ENCODE results near the gene STK40.

The STK40 gene

DNA sequence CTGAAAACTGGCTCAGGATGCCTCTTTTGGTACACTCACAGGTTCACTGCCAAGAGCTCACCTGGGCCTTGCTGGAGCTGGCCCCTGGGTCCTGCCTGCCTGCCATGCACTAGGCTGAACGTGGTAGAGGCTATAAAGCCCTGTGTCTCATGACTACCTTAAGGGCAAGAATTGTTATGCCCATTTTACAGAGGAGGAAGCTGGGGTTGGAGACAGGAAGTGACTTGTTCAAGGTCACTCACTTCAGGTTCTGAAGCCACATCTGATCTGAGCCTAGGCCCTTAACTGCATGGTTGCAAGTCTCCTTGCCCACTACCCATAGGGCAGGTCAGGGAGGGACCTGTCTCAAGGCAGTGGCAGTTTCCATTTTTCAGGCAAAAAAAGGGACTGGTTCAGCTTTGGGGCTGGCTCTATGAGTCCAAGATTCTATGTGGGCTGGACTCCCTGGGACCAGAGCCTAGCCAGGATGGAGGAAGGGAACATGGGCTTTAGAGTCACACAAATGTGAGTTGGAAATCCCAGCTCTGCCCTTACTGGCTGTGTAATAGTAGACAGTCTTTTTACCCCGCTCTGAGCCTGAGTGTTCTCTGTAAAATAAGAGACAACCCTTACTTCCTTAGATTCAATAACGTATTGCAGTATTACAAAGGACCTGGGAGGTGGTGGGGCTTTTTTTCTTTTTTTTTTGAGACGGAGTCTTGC lies 7.8 kb downstream of the STK40 start:
- DNase-seq, result no peak

DNA sequence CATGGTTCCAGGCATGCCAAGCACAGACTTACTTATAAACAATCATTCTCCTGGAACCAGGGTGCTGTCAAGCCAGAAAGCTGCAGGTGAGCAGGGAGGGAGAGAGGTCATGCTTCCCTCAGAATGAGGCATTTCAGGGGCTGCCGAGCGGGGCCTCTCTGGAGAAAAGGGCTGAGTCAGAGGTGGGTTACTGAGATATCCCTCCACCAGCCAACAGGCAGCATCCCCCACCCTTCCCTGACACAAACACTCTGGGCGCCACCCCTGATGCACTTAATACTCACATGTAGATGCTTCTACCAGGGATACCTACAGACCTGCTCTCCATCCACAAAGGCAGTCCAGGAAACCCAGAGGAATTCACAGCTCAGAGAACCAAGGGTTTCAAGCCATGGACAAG lies 13.1 kb downstream of the STK40 start:
- no peak for DNase-seq

DNA sequence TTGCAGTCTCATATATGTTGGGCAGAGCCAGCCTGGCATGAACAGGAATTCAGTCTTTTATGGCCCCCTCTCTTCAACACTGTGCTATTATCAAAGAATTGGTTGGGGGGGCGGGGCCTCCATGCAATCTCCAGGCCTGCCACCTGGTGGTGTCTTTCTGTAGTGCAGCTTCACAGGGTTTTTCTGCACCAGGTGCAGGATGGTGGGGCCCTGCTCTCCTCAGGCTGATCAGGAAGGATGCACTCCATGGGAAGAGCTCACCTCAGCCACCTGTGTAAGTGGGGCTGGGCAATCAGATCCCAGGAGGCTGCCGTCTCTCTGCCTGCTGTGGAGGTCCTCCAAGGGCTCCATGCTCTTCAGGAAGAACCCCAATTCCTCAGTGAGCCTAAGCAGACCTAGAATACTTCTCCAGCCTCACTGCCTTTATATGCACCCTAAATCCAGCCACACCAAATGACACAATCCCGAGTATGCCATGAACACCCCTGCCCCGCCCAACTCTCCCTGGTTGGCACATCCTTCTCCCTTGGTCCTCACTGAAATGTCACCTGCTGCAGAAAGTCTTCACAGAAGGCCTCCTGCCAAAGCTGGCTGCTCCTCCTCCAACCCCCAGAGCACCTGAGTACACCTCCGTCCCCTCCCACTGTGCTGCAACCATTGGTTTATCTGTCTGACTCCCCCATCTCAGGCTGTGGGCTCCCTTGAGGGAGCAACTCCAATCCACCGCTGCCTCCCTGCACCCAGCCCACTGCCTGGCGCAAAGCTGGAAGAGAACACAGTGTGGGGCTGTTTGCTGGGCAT lies 16.5 kb downstream of the STK40 start:
- peak in 48 of 56 donors; percentile 9 to 82 (median 35) for DNase-seq

DNA sequence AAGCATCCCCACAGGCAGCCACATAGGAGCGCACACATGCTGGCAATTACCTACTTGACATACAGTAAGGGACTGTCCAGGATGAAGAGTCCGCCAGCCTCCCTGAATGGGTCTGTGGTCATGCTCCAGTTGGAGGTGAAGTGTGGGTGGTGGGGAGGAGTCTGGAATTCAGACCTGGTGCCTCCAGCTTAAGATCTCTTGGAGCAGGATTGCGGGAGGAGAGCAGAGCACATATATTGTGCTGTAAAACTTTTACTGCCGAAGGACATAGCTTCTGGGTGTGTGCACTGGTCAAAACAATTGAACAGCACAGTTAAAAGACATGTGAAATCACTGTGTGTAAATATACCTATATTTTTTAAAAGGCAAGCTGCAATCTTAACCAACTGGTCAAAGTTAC lies 17.9 kb downstream of the STK40 start:
- no peak for DNase-seq

DNA sequence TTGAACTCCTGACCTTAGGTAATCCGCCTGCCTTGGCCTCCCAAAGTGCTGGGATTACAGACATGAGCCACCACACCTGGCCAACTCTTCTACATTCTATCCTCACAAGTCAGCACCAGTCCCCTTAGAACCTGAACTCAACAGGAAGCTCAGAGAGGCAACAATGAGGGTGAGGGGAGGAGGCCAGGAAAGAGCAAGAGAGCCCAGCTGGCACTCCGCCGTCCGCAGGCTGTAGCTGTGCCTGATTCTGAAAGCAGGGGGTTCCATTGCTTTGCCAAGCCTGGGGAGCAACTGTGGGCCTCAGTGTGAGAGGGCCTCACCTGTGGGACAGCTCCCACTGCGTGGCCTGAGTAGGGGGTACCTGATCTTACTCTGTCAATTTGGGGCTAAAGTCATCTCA lies 18.7 kb downstream of the STK40 start:
- no peak for DNase-seq

DNA sequence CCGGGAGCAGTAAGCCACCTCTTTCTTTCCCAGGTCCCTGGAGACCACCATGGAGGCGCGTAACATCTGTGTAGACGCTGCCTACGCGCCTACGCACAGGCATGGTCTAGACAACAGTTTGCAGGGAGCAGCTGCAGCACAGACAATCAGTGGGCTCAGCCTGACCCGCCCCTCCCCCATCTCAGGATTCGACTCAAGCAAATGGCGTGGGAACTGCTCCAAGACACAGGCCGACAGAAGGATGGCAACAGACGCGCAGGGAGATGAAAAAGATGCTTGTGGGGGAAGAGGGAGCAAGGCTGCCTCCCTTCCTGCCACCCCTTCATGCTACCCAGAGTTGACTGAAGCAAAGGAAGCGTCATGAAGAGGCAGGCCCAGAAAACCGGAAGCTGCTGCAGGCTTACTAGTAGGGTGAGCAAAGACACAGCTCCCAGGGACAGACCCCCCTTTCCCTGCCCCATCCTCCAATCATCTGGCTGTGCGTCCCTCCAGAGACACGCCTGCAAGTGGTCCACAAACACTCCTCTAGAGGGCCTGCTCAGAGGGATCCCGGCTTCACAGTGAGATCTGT lies 19.5 kb downstream of the STK40 start:
- DNase-seq, result peak in 53 of 56 donors; percentile 19 to 93 (median 65)

DNA sequence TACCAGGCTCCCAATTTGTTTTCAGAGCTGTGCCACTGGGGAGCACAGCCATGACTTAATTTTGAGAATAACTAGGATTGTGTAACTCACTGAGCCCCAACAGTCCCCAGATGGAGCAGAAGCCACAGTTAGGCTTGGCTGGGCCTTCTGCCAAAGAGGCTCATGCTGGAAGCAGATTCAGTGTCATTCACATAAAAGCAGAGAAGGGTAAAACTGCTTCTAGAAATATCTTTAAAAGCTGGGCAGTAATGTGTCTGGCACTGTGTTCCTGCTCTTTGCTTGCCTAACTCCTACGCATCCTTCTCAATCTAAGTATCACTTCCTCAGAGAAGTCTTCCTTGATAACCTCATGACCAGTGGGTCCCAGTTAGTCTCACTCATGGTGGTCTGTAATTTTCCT lies 20.3 kb downstream of the STK40 start:
- peak in 37 of 56 donors; percentile 7 to 80 (median 32) for DNase-seq

DNA sequence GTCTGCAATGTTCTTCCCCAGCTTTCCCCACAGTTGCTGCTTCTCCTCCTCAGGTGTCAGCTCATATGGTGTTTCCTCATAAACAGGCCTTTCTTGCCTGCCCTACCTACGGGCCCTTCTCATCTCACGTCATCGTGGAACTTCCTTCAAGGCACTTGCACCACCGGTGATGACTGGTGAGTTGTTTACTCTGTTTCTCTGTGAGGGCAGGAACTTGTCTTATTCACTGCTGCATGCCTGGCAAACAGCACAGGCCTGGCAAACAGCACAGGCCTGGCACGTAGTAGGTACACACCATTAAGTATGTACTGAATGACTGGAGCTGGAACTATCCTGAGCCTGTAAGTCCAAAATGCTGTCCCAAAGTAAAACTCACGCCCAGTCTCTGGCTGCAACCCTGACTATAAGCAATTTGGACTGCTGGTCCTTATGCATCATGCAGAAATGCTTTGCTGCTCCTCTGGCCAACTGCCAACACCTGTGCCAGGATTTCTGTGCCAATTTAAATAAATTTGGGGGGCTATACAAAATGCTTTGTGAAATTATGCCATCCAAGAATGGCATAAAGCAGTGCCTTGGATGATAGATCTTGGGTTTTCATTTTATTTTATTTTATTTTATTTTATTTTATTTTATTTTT lies 25.7 kb downstream of the STK40 start:
- DNase-seq, result no peak

DNA sequence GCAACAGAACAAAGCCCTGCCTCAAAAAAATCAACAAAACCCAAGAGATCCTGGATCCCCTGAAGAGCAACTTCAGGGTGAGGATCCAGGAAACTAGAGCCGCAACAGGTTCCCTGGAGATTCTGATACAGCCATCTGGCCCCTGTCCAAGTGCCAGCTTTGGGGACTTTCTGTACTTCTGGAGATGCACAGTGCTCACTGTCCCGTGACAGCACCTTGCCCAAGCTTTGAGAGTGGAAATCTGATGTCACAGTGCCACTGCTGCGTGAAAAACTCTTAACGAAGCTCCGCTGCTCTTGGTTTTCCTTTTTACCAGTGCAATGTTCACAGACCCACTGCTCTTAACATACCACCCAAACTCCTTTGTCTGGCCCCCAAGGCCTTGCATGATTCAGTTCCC lies 26.3 kb downstream of the STK40 start:
- no peak for DNase-seq

DNA sequence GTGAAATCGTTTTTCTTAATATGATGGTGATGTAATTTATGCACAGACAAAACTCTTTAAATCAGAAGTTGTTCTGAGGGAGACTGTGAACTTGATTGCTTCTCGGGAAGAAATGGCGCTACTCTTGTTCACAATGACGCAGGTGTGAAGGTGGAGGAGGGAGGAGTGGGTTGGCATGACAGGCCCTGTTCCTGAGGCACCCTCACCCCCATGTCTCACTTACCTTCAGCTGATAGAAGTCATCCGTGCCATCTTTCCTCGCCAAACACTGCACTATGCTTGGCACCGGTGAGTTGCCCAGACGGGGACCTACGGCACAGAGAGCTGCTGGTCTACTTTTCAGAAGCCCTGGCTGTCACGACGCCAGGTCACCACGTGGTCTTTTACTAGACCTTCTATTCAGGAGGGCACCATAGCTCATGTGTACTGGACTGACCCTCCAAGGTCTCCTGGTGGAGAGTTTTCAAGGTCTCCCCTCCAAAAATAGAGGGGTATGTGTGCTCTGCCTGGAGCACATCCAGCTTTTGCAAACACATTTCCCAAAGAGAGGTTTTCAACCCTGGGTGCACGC lies 27.1 kb downstream of the STK40 start:
- no peak for DNase-seq

DNA sequence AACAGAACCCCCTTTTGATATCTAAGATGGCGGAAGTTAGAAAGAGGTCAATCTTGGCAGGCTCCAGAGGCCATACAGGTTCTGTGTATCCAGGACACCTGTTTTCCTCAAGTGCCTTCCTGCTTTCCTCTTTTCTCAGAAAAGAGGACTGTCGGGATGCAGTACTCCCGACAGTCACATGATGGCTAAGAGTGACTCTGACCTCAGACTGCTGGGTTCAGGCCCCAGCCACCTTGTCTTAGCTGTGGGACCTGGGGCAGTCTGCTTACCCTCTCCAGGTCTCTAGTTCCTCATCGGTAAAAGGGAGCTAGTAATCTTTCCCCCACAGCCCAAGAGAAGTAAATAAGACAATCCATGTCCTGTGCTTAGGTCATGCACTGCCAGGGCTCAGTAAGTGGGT lies 29.9 kb downstream of the STK40 start:
- DNase-seq, result no peak

DNA sequence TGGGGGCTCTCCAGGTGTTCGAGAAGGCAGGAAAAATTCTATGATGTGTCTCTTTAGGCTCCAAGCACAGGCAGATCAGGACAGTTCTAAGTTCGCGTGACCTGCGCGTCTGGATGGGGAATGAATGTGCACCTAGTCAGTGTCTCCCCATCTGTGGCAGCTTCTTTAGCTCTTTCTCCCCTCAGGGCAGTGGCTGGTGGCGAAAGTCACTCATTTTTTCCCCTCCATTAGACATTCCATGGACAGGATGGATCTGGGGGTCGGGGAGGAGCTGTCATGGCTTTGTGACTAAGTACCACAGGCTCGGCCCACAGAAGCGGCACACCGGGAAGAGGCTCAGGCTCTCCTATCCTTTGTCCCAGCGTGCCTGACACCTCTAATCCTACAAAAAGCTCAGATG lies 31.2 kb downstream of the STK40 start:
- no peak for DNase-seq

DNA sequence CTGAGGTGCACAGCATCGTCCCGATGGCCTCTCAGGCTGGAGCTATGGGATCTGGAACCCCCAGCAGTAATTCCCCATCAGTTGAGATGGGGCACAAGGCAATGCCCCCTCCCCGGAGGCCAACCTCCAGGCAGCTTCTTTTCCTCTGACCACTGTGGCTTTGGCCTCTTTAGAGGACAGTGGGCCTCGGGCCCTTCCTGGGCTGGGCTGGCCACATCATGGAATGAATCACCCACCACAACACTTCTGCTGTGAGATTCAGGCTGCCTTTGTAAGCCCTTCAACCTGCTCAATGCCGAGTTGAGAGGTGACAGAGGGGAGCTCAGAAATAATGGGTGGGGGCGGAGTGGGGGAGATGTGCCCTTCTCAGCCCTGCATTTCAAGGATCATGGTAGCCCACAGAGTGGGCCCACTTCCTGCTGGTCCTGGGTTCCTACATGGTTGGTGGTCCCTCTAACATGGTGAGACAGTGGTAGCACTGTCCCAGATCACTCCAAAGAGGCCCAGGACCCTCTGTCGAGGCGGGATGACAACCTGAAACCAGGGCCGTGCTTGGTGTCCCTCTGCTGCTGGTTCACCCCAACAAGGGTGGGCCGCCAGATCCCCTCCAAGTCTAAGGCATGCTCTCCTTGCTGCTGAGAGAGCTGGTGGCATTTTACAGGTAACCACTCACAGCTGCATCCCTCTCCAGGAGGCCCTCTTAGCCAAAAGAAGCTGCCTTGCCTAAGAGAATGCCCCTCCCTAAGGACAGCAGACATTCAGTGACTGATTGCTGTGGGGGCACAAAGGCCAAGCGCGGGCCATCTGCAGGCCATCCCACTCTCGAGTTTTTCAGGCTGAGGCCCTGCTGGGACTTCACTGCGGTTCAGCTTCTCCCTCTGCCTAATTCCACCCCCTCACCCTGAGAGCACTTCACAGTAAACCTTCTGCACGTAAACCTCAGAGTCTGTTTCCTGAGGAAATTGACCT lies 32.5 kb downstream of the STK40 start:
- DNase-seq, result no peak

DNA sequence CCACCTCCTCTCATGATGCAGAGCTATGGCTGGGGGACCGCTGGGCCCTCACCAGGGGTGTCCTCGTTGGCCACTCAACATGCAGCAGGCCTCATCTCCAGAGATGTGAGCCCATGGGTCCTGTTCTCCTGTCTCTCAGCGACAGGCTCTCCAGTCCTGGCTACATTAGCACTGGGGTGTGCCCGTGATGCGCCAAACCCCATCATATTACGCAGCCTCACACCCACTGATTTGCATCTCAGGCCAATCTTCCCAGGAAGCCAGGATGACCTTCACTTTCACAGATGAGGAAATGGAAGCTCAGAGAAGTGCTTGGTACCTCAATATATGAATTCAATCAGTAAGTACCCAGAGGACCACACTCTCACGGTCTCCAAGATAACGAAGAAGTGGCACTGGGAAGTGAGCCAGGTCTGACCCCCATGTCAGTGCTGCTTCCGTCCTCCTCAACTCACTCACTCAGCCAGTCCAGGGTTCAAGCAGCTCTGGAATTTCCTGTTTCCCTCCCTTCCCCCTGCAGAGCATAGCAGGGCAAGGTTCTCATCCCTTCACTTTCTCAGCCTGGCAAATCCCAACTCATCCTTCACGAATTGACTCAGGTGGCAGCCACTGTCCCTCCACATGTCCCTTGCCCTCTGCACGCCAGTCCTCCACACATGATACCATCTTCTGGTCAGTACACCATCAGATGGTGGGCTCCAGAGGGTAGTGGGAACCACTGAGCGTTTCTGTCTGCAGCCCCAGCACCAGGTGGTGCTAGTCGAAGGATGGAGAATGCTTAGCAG lies 33.4 kb downstream of the STK40 start:
- DNase-seq, result no peak

DNA sequence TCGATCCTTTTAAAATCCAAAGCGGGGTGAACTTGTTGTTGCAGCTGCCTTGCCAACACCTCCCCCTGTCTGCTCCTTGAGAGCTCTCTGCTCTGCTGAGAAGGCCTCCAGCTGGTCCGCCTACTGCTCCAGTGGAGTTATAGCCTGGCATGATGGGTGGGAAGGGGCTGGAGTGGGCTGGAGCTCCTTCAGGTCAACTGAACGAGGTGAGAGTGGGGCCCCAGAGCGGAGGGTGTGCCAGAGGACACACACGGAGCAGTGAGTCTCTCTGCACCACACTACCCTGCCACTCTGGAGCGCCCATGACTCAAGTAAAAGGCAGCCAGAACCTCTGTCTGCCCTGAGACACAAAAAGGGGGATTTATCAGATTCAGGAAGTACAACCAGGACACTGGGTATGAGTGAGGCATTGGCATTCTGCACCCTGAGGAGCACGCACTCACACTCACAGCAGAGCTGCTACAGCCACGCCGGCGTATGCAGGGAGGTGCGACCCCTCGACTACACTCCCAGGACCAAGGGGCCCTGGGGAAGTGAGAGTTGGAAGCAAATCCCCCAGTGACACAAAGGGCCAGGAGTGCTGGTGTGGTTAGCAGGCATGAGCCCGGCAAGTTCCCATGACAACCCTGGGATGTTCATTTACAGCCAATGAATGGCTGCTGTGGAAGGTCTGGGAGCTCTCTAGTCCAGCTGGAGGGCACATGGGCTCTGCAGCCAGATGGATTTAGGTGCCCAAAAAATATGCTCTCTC lies 34.3 kb downstream of the STK40 start:
- DNase-seq, result peak in 15 of 56 donors; percentile 5 to 33 (median 21)

DNA sequence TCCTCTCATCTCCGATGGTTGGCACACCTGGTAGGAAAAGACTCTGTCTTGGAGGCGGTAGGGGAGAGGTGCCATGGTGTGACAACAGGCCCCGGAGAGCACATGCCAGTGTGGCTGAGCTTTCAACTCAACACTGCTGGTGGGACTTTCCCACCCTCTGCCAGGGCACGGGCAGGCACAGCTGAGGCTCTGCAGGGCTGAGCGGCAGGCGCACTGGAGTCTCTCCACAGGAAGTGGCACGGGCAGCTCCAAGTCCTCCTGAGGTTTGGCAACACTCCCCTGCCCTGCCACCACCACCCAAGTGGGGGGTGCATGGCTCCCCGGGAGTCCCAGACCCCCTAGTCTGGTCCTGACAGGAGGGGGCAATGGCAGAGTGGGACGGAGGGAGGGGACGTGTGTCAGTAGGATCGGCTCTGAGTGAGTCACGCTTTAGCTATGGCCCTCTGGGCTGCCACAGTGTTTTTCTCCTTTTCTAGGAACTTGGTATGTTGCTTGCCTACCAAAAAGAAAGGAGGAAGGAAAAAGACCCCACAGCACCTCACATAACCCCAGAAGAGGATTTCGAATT lies 35.0 kb downstream of the STK40 start:
- peak in 2 of 56 donors; percentile 12 to 33 for DNase-seq

DNA sequence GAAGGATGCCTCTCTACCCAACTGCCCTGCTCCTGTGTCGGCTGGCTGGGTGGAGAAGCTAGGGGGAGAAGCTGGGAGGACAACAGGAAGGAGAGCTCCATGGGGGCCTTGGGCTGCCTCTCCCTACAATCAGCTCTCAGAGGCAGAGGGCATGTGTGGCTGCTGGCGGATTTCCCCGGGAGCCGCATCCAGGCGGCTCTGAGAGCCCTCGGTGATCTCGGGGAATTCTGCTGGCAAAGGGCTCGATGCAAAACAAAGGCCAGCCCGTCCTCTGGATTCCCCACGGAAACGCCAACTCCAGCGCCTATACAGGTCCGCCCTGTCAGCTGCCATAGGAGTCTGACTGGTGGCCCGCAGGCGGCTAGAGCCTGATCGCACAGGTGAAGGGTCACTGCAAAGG lies 35.9 kb downstream of the STK40 start:
- DNase-seq, result peak in 2 of 56 donors; percentile 4 to 9

DNA sequence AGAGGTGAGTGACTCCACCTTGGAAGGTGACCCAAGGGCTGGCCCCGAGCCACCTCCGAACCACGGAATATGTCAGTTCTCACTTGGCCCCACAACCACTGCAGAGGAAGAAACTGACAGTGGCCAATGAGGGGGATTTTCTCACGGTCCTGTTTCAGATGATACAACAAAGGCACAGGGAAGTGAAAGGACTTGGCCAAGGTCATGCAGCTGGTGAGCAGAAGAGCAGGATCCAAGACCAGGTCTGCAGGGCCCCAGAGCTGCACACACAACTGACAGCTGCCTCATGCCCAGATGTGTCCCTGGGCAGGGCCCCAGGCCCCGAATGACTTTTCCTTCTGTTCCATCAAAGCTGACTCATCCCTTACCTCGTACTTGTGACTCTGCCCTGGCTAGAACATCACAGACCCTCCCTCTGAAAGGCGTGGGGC lies 36.5 kb downstream of the STK40 start:
- no peak for DNase-seq
